Astrocyte (in vitro differentiated cells and primary cell): Measurements from ENCODE around the gene HSD17B12. TPM values are rescaled to one million over a fixed set of nuclear protein-coding genes. Genes with fewer than 3 reads are reported as not detected.

Experiments used
- DNase-seq: peaks from one replicate; pipeline ENCODE4 v3.0.0-alpha.2; 2010; ENCODE audit warnings: low read depth
- FAIRE-seq: peaks from 2 replicates; lab custom pipeline; 2011; peaks lifted over from hg19 to GRCh38; lab: Jason Lieb, UNC
- H2AFZ ChIP-seq: 2 replicates; pipeline ENCODE4 v1.6.0; 2012; ENCODE audit warnings: low read depth, low read length, inconsistent platforms
- H3K27ac ChIP-seq: 2 replicates; pipeline ENCODE4 v1.5.1; 2011; ENCODE audit warnings: low read depth, low read length, inconsistent platforms
- H3K27me3 ChIP-seq: 2 replicates; pipeline ENCODE4 v1.6.0; 2011; ENCODE audit warnings: low read length, inconsistent platforms; ENCODE audit not compliant: insufficient read depth
- H3K36me3 ChIP-seq: 2 replicates; pipeline ENCODE4 v1.5.1; 2011; ENCODE audit warnings: low read length, inconsistent platforms; ENCODE audit not compliant: insufficient read depth
- H3K4me1 ChIP-seq: 2 replicates; pipeline ENCODE4 v1.5.1; 2011; ENCODE audit warnings: low read length, inconsistent platforms; ENCODE audit not compliant: insufficient read depth
- H3K4me2 ChIP-seq: 2 replicates; pipeline ENCODE4 v1.6.0; 2012; ENCODE audit warnings: low read length, inconsistent platforms
- H3K4me3 ChIP-seq: 2 replicates; pipeline ENCODE4 v1.5.1; 2011; ENCODE audit warnings: low read depth, mild to moderate bottlenecking, low read length, inconsistent platforms; ENCODE audit not compliant: insufficient read depth
- H3K79me2 ChIP-seq: 2 replicates; pipeline ENCODE4 v1.6.0; 2012; ENCODE audit warnings: mild to moderate bottlenecking, low read length, inconsistent platforms; ENCODE audit not compliant: insufficient read depth
- H3K9ac ChIP-seq: 2 replicates; pipeline ENCODE4 v1.6.0; 2012; ENCODE audit warnings: mild to moderate bottlenecking, low read length, inconsistent platforms
- H3K9me3 ChIP-seq: 2 replicates; pipeline ENCODE4 v1.5.1; 2012; ENCODE audit warnings: low read depth, mild to moderate bottlenecking, low read length, inconsistent platforms; ENCODE audit not compliant: insufficient read depth
- H4K20me1 ChIP-seq: 2 replicates; pipeline ENCODE4 v1.6.0; 2012; ENCODE audit warnings: low read length, inconsistent platforms; ENCODE audit not compliant: insufficient read depth
- H3K27ac Mint-ChIP-seq: one replicate; pipeline ENCODE4 v1.8.0; 2021; ENCODE audit warnings: mild to moderate bottlenecking, mixed read lengths; ENCODE audit not compliant: unreplicated experiment
- H3K27me3 Mint-ChIP-seq: one replicate; pipeline ENCODE4 v1.8.0; 2021; ENCODE audit warnings: low read depth, mixed read lengths; ENCODE audit not compliant: unreplicated experiment
- H3K36me3 Mint-ChIP-seq: one replicate; pipeline ENCODE4 v1.8.0; 2021; ENCODE audit warnings: low read depth, mixed read lengths; ENCODE audit not compliant: unreplicated experiment
- H3K4me1 Mint-ChIP-seq: one replicate; pipeline ENCODE4 v1.8.0; 2021; ENCODE audit warnings: low read depth, mixed read lengths; ENCODE audit not compliant: unreplicated experiment
- H3K4me3 Mint-ChIP-seq: one replicate; pipeline ENCODE4 v1.8.0; 2021; ENCODE audit warnings: mild to moderate bottlenecking, moderate library complexity, mixed read lengths; ENCODE audit not compliant: unreplicated experiment
- H3K9me3 Mint-ChIP-seq: one replicate; pipeline ENCODE4 v1.8.0; 2021; ENCODE audit warnings: mild to moderate bottlenecking, mixed read lengths; ENCODE audit not compliant: unreplicated experiment
- CTCF ChIP-seq: IDR thresholded peaks from 2 replicates; pipeline ENCODE4 v1.5.1; 2011; ENCODE audit warnings: low read depth, mild to moderate bottlenecking, inconsistent platforms, low read length, moderate library complexity; ENCODE audit not compliant: insufficient read depth
- EZH2 ChIP-seq: IDR thresholded peaks from 2 replicates; pipeline ENCODE4 v1.6.1; 2012; ENCODE audit warnings: mild to moderate bottlenecking, low read length, inconsistent platforms; ENCODE audit not compliant: insufficient read depth
- total RNA-seq: library from RNA; stranded (reverse); gene quantifications from 2 replicates; pipeline ENCODE4 v1.2.1, GENCODE V29; 2021

HSD17B12 gene
- total RNA-seq, 1 donor from 2014 or later = 132 TPM

DNA sequence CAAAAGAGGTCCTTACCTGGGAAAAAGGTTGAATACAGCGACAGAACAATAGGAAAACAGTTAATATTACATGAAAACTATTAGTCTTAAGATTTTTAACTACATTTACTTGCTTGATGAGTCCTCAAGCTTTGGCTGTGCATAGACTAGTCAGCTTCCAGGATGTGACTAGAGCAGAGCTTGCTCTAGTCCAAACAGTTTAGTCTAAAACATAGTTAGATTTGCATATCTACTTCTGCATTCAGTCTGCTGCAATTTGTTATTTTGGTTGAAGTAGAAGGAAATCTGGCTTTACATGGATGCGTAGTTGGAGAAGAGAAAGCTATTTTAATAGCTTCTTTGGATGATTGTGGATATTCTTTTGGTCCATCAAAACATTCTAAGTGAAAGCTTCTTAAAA lies 104.8 kb downstream of the HSD17B12 start:
- Histone ChIP-seq H3K9me3 (peaks cover 4% of the 10 kb centered on the region), H3K9ac (no peak overlapping the region), H3K4me3 (no peak overlapping the region), H4K20me1 (peaks cover 4% of the 10 kb centered on the region), H3K27ac (no peak overlapping the region), H3K4me1 (peaks cover 8% of the 10 kb centered on the region), H3K4me2 (no peak overlapping the region), H3K36me3 (no peaks in the 10 kb centered on the region), H2AFZ (no peak overlapping the region), H3K27me3 (no peaks in the 10 kb centered on the region), H3K79me2 (no peaks in the 10 kb centered on the region)
- Mint-ChIP-seq H3K27ac (no peak overlapping the region), H3K9me3 (peaks cover 15% of the 10 kb centered on the region), H3K4me1 (peaks cover 24% of the 10 kb centered on the region), H3K36me3 (peaks cover 20% of the 10 kb centered on the region), H3K27me3 (no peaks in the 10 kb centered on the region), H3K4me3 (no peak overlapping the region)
- TF ChIP-seq EZH2 (no peak), CTCF (no peak)
- FAIRE-seq (no peak), DNase-seq (no peak)

DNA sequence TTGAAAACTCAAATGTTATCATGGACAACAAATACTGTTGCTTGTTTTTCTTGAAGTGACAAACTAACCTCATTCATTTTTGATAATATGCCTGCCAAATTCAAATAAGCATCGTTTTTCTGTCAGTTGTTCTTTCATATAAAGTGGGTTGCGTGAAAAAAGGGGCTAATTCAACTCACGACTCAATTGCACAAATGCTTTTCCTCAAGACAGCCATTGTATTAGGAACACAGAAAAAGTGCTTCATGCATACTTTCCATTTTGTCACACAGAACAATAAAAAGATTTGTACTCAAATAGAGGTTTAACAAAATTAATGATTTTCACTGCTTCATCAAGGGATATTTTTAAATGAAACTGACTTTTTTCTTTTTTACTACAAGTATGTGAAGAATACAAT lies 105.5 kb downstream of the HSD17B12 start:
- H3K4me2 ChIP-seq = no peak overlapping the region
- H3K4me1 ChIP-seq = peaks cover 11% of the 10 kb centered on the region
- H3K9me3 ChIP-seq = peaks cover 4% of the 10 kb centered on the region
- no peaks in the 10 kb centered on the region for H3K79me2 ChIP-seq
- H3K4me3 Mint-ChIP-seq = no peak overlapping the region
- H3K27me3 Mint-ChIP-seq = no peaks in the 10 kb centered on the region
- no peak overlapping the region for H3K27ac ChIP-seq
- no peak overlapping the region for H2AFZ ChIP-seq
- no peaks in the 10 kb centered on the region for H3K27me3 ChIP-seq
- no peak for DNase-seq
- no peaks in the 10 kb centered on the region for H3K36me3 ChIP-seq
- no peak for FAIRE-seq
- no peak overlapping the region for H3K9ac ChIP-seq
- no peak overlapping the region for H3K27ac Mint-ChIP-seq
- H3K4me1 Mint-ChIP-seq = peaks cover 26% of the 10 kb centered on the region
- TF ChIP-seq EZH2 (no peak), CTCF (no peak)
- peaks cover 3% of the 10 kb centered on the region for H4K20me1 ChIP-seq
- H3K9me3 Mint-ChIP-seq = peaks cover 15% of the 10 kb centered on the region
- peaks cover 20% of the 10 kb centered on the region for H3K36me3 Mint-ChIP-seq
- no peak overlapping the region for H3K4me3 ChIP-seq

- Mint-ChIP-seq H3K4me1 (peaks cover 23% of the 10 kb centered on the region), H3K4me3 (no peak overlapping the region), H3K9me3 (peaks cover 15% of the 10 kb centered on the region), H3K27me3 (no peaks in the 10 kb centered on the region), H3K27ac (no peak overlapping the region), H3K36me3 (peaks cover 18% of the 10 kb centered on the region)
- FAIRE-seq = no peak
- Histone ChIP-seq H2AFZ (no peak overlapping the region), H3K79me2 (no peaks in the 10 kb centered on the region), H3K4me3 (no peak overlapping the region), H3K4me2 (no peak overlapping the region), H3K9ac (no peak overlapping the region), H3K27me3 (no peaks in the 10 kb centered on the region), H3K27ac (no peak overlapping the region), H3K4me1 (peaks cover 11% of the 10 kb centered on the region), H4K20me1 (no peaks in the 10 kb centered on the region), H3K9me3 (peaks cover 4% of the 10 kb centered on the region), H3K36me3 (no peaks in the 10 kb centered on the region)
- TF ChIP-seq EZH2 = no peak
- no peak for TF ChIP-seq CTCF
- no peak for DNase-seq
Observed at GRCh38 chr11:43787824-43788223, 107.3 kb downstream of the HSD17B12 start.
